Panc1 (cell line): ENCODE results near the gene GOLGA8J. TPM values are rescaled to one million over a fixed set of nuclear protein-coding genes. Genes with fewer than 3 reads are reported as not detected.
A peak's percentile ranks its signal among the peaks of the same experiment; 100 is the strongest.

Experiments used
- ATAC-seq: fragments of 200-7000 bp; cut with Tn5 transposase; 2 replicates; pipeline ENCODE4 v1.9.1; 2020; ENCODE audit warnings: mild to moderate bottlenecking, moderate library complexity
- BruUV-seq: library from RNA; stranded (reverse); fragments of 400-500 nt; replicated peaks from 2 replicates; lab custom pipeline; 2021; lab: Mats Ljungman, UMichigan
- CTCF ChIA-PET: fragments of 300-600 bp; sonication (Branson Sonifier 250); formaldehyde crosslinking; loops from one replicate; lab custom pipeline; 2022; ENCODE audit warnings: antibody characterized with exemption; lab: Charles Lee
- POLR2A ChIA-PET: fragments of 300-600 bp; sonication (Branson Sonifier 250); formaldehyde crosslinking; loops from one replicate; lab custom pipeline; 2022; ENCODE audit warnings: antibody characterized with exemption; lab: Charles Lee
- DNase-seq: peaks from one replicate; pipeline ENCODE4 v3.0.0-alpha.2; 2010; ENCODE audit warnings: low read depth, low spot score
- H3K27ac ChIP-seq: 2 replicates; pipeline ENCODE4 v1.5.1; 2011; ENCODE audit warnings: mild to moderate bottlenecking, low read length, inconsistent platforms
- H3K27me3 ChIP-seq: fragments of 200-500 bp; sonication (Bioruptor generic); 2 replicates; pipeline ENCODE4 v1.6.0; 2014; ENCODE audit warnings: low read length, inconsistent platforms; ENCODE audit not compliant: control insufficient read depth, insufficient read depth
- H3K36me3 ChIP-seq: fragments of 200-500 bp; sonication (Bioruptor generic); 2 replicates; pipeline ENCODE4 v1.5.1; 2014; ENCODE audit warnings: inconsistent platforms, mild to moderate bottlenecking, low read length, moderate library complexity; ENCODE audit not compliant: control insufficient read depth, insufficient read depth
- H3K4me1 ChIP-seq: 2 replicates; pipeline ENCODE4 v1.5.1; 2011; ENCODE audit warnings: inconsistent platforms, mild to moderate bottlenecking, low read length, moderate library complexity; ENCODE audit not compliant: control insufficient read depth, insufficient read depth
- H3K4me3 ChIP-seq, 2 experiments: 2 replicates each; pipeline ENCODE4 v1.5.1; 2011 to 2012; ENCODE audit warnings: low read depth in 2 of 2, low read length in 2 of 2, mild to moderate bottlenecking in 2 of 2, inconsistent platforms in 1 of 2, moderate library complexity in 1 of 2
- H3K9me3 ChIP-seq: fragments of 200-500 bp; sonication (Bioruptor generic); 2 replicates; pipeline ENCODE4 v1.5.1; 2014; ENCODE audit warnings: low read depth, mild to moderate bottlenecking, inconsistent platforms, low read length, moderate library complexity; ENCODE audit not compliant: control insufficient read depth, insufficient read depth
- CTCF ChIP-seq: fragments of 450-650 bp; IDR thresholded peaks from 2 replicates; pipeline ENCODE4 v1.5.1; 2017; ENCODE audit warnings: mild to moderate bottlenecking
- POLR2AphosphoS5 ChIP-seq: IDR thresholded peaks from 2 replicates; pipeline ENCODE4 v1.6.1; 2012; ENCODE audit warnings: mild to moderate bottlenecking, low read depth, low read length, moderate library complexity
- REST ChIP-seq, 2 experiments: IDR thresholded peaks; 2 replicates each; pipeline ENCODE4 v1.6.1; 2011 to 2012; ENCODE audit warnings: low read depth in 2 of 2, control low read depth in 1 of 2, low read length in 1 of 2, mild to moderate bottlenecking in 1 of 2, moderate library complexity in 1 of 2; ENCODE audit not compliant: insufficient read depth in 1 of 2
- SIN3A ChIP-seq: IDR thresholded peaks from 2 replicates; pipeline ENCODE4 v1.6.1; 2012; ENCODE audit warnings: low read depth, mild to moderate bottlenecking, low read length, moderate library complexity, borderline replicate concordance; ENCODE audit not compliant: insufficient read depth
- TCF7L2 ChIP-seq: IDR thresholded peaks from 2 replicates; pipeline ENCODE4 v1.6.1; 2011; ENCODE audit warnings: mild to moderate bottlenecking, low read depth, low read length, inconsistent platforms
- in situ Hi-C: cut with HindIII; loops from 2 replicates; pipeline ENCODE4 v1.10.0; 2016; ENCODE audit warnings: low sequenced_read_pairs, low pct_unique_long_range_greater_than_20kb
- intact Hi-C: fragments of 100-400 bp; cut with micrococcal nuclease; formaldehyde crosslinking; loops from one replicate; pipeline ENCODE4 v1.10.0; 2022; ENCODE audit not compliant: unreplicated experiment
- total RNA-seq: library from RNA; stranded (reverse); gene quantifications from one replicate; pipeline ENCODE4 v1.2.1, GENCODE V29; 2021; ENCODE audit not compliant: unreplicated experiment

The GOLGA8J gene
- total RNA-seq, 1 experiment from 2014 or later: 0.44 TPM

- CTCF ChIA-PET: no interaction called here
- no peaks in the 10 kb centered on the region for H3K36me3 ChIP-seq
Observed at GRCh38 chr15:30042556-30042955, 40.2 kb upstream of the GOLGA8J start.

GRCh38 chr15:30043211-30043655 lies 39.5 kb upstream of the GOLGA8J start:
- intact Hi-C loops: no loop called here

More at GRCh38 chr15:30042556-30042955, 40.2 kb upstream of the GOLGA8J start:
- Histone ChIP-seq H3K27ac (no peak overlapping the region), H3K4me3 (no peak overlapping the region), H3K27me3 (peaks cover 3% of the 10 kb centered on the region; the same call in 1 of the 2 replicates), H3K9me3 (no peaks in the 10 kb centered on the region), H3K4me1 (no peaks in the 10 kb centered on the region; the same call in 1 of the 2 replicates)
- ATAC-seq (no peak), DNase-seq (no peak)
- no TSS peak for BruUV-seq
- in situ Hi-C loops (no loop called here), intact Hi-C loops (no loop called here)
- TF ChIP-seq REST (IDR thresholded peaks at IDR 0.05; ENCODE audit: insufficient read depth in 1 of 2, low read depth in 2 of 2, low read length in 1 of 2) (no peak), TCF7L2 (no peak), POLR2AphosphoS5 (no peak), SIN3A (no peak), CTCF (no peak)
- POLR2A ChIA-PET: no interaction called here

More at GRCh38 chr15:30043211-30043655, 39.5 kb upstream of the GOLGA8J start:
- POLR2A ChIA-PET: no interaction called here
- Histone ChIP-seq H3K4me1 (no peaks in the 10 kb centered on the region; the same call in 1 of the 2 replicates), H3K4me3 (no peak overlapping the region), H3K27me3 (peaks cover 3% of the 10 kb centered on the region; the same call in 1 of the 2 replicates), H3K27ac (no peak overlapping the region), H3K36me3 (no peaks in the 10 kb centered on the region), H3K9me3 (no peaks in the 10 kb centered on the region)
- DNase-seq: no peak
- BruUV-seq: no TSS peak
- in situ Hi-C loops: no loop called here
- 0 out of 2 replicates have a peak, but pooled peaks have one; percentile 62 for ATAC-seq
- CTCF ChIA-PET: no interaction called here
- no peak for TF ChIP-seq TCF7L2
- TF ChIP-seq CTCF: peak; percentile 34; the same call in 1 of the 2 replicates
